HG02938 (cell line): ENCODE data around the gene PHAF1.

Source experiments
- ATAC-seq: cut with Tn5 transposase; IDR thresholded peaks from one replicate; pipeline ENCODE4 v1.9.1; 2021; ENCODE audit warnings: mild to moderate bottlenecking, moderate library complexity; ENCODE audit not compliant: unreplicated experiment

The PHAF1 gene

GRCh38 chr16:67177743-67178699 lies 68.3 kb downstream of the PHAF1 start:
- ATAC-seq = no peak

GRCh38 chr16:67179421-67180080 lies 69.8 kb downstream of the PHAF1 start:
- ATAC-seq = no peak

GRCh38 chr16:67180166-67180565 lies 70.4 kb downstream of the PHAF1 start:
- ATAC-seq = no peak

GRCh38 chr16:67181346-67181745 lies 71.6 kb downstream of the PHAF1 start:
- no peak for ATAC-seq

- no peak for ATAC-seq
Observed at GRCh38 chr16:67182288-67182687, 72.5 kb downstream of the PHAF1 start.

GRCh38 chr16:67183284-67183626 lies 73.5 kb downstream of the PHAF1 start:
- ATAC-seq = no peak

- ATAC-seq = peak; percentile 90
Observed at GRCh38 chr16:67183627-67184452, 74.1 kb downstream of the PHAF1 start, which contains the start of gene MATCAP1. MATCAP1 (minus strand) TSS chr16:67183963; CDS start chr16:67180610, 3,353 bp downstream.

- ATAC-seq = no peak
Observed at GRCh38 chr16:67184453-67184994, 74.8 kb downstream of the PHAF1 start.

GRCh38 chr16:67184995-67185650 lies 75.4 kb downstream of the PHAF1 start:
- peak; percentile 26 for ATAC-seq

GRCh38 chr16:67185651-67186134 lies 76.0 kb downstream of the PHAF1 start:
- ATAC-seq = no peak

GRCh38 chr16:67186550-67186950 lies 76.8 kb downstream of the PHAF1 start:
- no peak for ATAC-seq

- no peak for ATAC-seq
Observed at GRCh38 chr16:67187175-67187890, 77.6 kb downstream of the PHAF1 start.

- ATAC-seq = no peak
Observed at GRCh38 chr16:67188323-67188722, 78.6 kb downstream of the PHAF1 start.

- no peak for ATAC-seq
Observed at GRCh38 chr16:67188798-67189197, 79.1 kb downstream of the PHAF1 start.

- no peak for ATAC-seq
Observed at GRCh38 chr16:67190041-67190440, 80.3 kb downstream of the PHAF1 start, which contains the start of gene EXOC3L1. EXOC3L1 (minus strand) TSS chr16:67190136; CDS start chr16:67189676, 460 bp downstream.

- no peak for ATAC-seq
Observed at GRCh38 chr16:67190448-67191399, 81.0 kb downstream of the PHAF1 start.

- no peak for ATAC-seq
Observed at GRCh38 chr16:67191411-67191994, 81.8 kb downstream of the PHAF1 start.
